Suprapubic skin (tissue), 4 donors: ENCODE data around the gene SPATA33. TPM values are rescaled to one million over a fixed set of nuclear protein-coding genes. Genes with fewer than 3 reads are reported as not detected.

Experiments
- DNase-seq, 2 donors: peaks; one replicate each; pipeline ENCODE4 v3.0.0-alpha.2; 2019; ENCODE audit warnings: low spot score in 2 of 2
- H3K27ac ChIP-seq: fragments of 200-600 bp; sonication (generic); one replicate; pipeline ENCODE4 v1.5.1; 2019
- H3K27me3 ChIP-seq: fragments of 200-600 bp; sonication (generic); one replicate; pipeline ENCODE4 v1.5.1; 2019
- H3K36me3 ChIP-seq: fragments of 200-600 bp; sonication (generic); one replicate; pipeline ENCODE4 v1.5.1; 2019
- H3K4me1 ChIP-seq: fragments of 200-600 bp; sonication (generic); one replicate; pipeline ENCODE4 v1.5.1; 2019
- H3K4me3 ChIP-seq: fragments of 200-600 bp; sonication (generic); one replicate; pipeline ENCODE4 v1.5.1; 2019; ENCODE audit warnings: mild to moderate bottlenecking
- H3K9me3 ChIP-seq: fragments of 200-600 bp; sonication (generic); one replicate; pipeline ENCODE4 v1.5.1; 2019
- EP300 ChIP-seq: sonication (generic); formaldehyde crosslinking; IDR thresholded peaks from one replicate; pipeline ENCODE4 v1.6.1; 2017; ENCODE audit warnings: antibody characterized with exemption
- POLR2A ChIP-seq, 2 donors: fragments of 450-650 bp; IDR thresholded peaks; one replicate each; pipeline ENCODE4 v1.6.1; 2017; ENCODE audit warnings: antibody characterized with exemption in 2 of 2, mild to moderate bottlenecking in 2 of 2, moderate library complexity in 2 of 2
- POLR2AphosphoS5 ChIP-seq, 3 donors: sonication (generic); formaldehyde crosslinking; IDR thresholded peaks; one replicate each; pipeline ENCODE4 v1.6.1; 2017; ENCODE audit warnings: antibody characterized with exemption in 3 of 3
- WGBS: methylation state at CpG from one replicate; pipeline ENCODE4 v1.1.5; 2018; 5-methylcytosine and 5-hydroxymethylcytosine counted together
- total RNA-seq, 4 donors: library from RNA; depleted of rRNA; stranded (reverse); fragments of >200 nt; gene quantifications; one replicate each; pipeline ENCODE4 v1.1.0, GENCODE V29; 2016
- TF ChIP-seq, protein P1 (sequence below), 2 donors: fragments of 200-600 bp in 1 of 2; fragments of 450-650 bp in 1 of 2; sonication (generic) in 1 of 2; IDR thresholded peaks; one replicate each; pipeline ENCODE4 v1.5.1; 2016 to 2019; ENCODE audit warnings: antibody characterized with exemption in 2 of 2, mild to moderate bottlenecking in 1 of 2, moderate library complexity in 1 of 2

SPATA33 gene
- total RNA-seq: 1 to 10 TPM; 3.2 to 9.7 (median 4.4) TPM

DNA sequence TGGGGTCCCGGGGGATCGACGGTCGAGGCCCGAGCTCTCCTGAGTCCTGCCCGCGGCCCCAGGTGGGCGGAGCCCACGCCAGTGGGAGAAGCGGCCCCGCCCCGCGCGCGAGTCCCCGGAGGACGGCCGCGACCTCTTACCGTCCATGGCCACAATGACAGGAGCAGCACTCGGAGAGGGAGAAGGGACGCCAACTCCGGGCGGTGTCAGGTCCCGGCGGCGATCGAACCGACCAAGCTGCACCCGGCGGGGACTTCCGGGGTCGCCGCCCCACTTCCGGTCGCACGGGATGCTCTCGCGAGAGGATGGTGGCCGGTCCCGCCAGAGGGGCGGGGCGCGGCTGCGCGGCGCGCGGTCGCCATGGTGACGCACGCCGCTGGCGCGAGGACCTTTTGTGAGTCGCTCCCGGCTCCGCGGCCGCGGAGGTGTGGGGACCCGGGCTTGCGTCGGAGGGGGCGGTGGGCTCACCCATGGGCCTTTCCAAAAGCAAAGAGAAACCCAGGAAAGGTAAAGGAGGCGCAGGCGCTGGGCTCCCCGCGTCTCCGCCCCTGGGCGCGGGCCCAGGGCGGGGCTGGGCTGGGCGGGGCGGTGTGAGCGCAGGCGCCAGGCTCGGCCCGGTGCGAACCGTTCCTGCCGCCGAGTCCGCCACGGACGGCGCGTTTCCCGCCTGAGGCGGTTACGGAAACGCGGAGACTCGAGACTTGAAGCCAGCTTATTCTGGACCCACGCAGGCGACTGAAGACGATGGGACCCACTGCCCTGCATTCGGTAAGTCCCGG, at the start of gene SPATA33, which contains the start of gene CHMP1A:
SPATA33 (plus strand) TSS at position 395 of the 779 bp plus-strand sequence; CDS start at position 471, 76 bp downstream.
CHMP1A (minus strand) TSS at position 267 of the 779 bp plus-strand sequence; CDS start at position 147, 120 bp downstream.
- TF ChIP-seq POLR2A (IDR thresholded peaks at IDR 0.05) (peak in 1 of 2 donors; percentile 34), EP300 (no peak), POLR2AphosphoS5 (IDR thresholded peaks at IDR 0.05) (peak; percentile 56 to 86 (median 73))
- TF ChIP-seq, protein P1, sequence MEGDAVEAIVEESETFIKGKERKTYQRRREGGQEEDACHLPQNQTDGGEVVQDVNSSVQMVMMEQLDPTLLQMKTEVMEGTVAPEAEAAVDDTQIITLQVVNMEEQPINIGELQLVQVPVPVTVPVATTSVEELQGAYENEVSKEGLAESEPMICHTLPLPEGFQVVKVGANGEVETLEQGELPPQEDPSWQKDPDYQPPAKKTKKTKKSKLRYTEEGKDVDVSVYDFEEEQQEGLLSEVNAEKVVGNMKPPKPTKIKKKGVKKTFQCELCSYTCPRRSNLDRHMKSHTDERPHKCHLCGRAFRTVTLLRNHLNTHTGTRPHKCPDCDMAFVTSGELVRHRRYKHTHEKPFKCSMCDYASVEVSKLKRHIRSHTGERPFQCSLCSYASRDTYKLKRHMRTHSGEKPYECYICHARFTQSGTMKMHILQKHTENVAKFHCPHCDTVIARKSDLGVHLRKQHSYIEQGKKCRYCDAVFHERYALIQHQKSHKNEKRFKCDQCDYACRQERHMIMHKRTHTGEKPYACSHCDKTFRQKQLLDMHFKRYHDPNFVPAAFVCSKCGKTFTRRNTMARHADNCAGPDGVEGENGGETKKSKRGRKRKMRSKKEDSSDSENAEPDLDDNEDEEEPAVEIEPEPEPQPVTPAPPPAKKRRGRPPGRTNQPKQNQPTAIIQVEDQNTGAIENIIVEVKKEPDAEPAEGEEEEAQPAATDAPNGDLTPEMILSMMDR (IDR thresholded peaks at IDR 0.05): no peak
- Histone ChIP-seq H3K27me3 (no peaks in the 10 kb centered on the region), H3K9me3 (no peaks in the 10 kb centered on the region), H3K4me3 (peak within 1 kb of the TSS; percentile 75), H3K36me3 (peaks cover 27% of the 10 kb centered on the region), H3K27ac (peak within 1 kb of the TSS; percentile 68), H3K4me1 (peaks cover 26% of the 10 kb centered on the region)
- DNase-seq: peak; percentile 93 to 94
- 0% methylated on average over 3 of the region's 99 CpGs for WGBS

DNA sequence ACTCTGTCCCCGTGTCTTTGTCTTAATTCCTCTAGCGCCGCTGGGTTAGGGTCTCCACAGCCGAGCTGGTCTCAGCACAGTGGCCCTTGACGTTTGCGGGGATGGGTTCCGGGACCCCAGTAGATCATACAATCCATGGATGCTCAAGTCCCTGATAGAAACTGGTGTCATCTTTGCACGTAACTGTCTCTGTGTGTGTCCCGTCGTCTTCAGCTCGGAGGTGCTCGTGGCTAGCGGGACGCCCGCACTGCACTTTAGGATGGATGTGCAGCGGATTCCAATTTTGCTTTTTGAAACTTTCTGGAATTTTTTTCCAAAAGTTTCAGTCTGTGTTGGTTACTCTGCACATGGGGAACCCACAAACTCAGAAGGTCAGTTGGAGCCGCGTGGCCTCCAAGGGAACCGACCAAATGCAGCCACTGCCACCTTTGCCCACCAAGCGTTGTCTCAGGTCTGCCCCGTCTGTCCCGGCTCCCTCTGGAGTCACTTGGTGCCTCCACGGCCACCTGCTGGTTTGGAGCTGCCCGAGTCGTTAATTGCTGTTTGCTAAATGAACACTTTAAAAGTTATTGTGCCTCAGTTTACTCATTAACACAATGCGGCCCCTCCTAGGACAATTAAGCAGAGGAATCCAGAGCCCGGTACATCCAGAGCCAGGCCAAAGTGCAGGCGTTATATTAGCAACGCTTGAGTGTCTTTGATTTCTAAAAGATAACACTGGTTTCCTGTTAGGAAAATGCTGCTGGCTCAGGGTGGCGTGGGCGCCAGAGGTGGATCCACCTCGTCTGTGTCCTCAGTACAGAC, 49.5 kb upstream of the SPATA33 start:
- TF ChIP-seq, protein P1 (IDR thresholded peaks at IDR 0.05): no peak
- TF ChIP-seq POLR2A (IDR thresholded peaks at IDR 0.05) (no peak), EP300 (no peak), POLR2AphosphoS5 (IDR thresholded peaks at IDR 0.05) (no peak)
- no peak for DNase-seq
- Histone ChIP-seq H3K4me1 (peaks cover 7% of the 10 kb centered on the region), H3K4me3 (no peak overlapping the region), H3K9me3 (no peaks in the 10 kb centered on the region), H3K36me3 (no peaks in the 10 kb centered on the region), H3K27ac (no peak overlapping the region), H3K27me3 (peaks cover 9% of the 10 kb centered on the region)
- 83% methylated on average over 28 of the region's 32 CpGs for WGBS

DNA sequence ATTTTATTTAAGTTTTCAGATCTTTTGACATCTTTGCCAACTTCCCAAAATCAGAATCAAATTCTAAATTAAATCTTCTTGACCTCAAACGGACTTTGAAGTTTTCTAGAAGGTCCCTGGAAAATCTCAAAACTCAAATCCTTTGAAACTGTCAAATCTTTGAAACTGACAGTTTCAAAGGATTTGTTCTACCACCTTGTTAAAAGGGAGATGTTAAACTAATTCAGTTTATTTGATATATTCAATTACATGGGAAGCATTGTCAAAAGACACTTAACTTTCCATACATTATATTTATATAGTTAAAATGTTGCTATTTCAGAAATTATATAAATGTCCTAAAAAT, 47.6 kb upstream of the SPATA33 start:
- 83% methylated on average over 1 of the region's 1 CpG for WGBS
- H3K36me3 ChIP-seq: no peaks in the 10 kb centered on the region
- peaks cover 5% of the 10 kb centered on the region for H3K4me1 ChIP-seq
- no peak for DNase-seq
- no peak for TF ChIP-seq POLR2AphosphoS5 (IDR thresholded peaks at IDR 0.05)
- TF ChIP-seq EP300: no peak
- TF ChIP-seq, protein P1 (IDR thresholded peaks at IDR 0.05): no peak
- TF ChIP-seq POLR2A (IDR thresholded peaks at IDR 0.05): no peak
- H3K27me3 ChIP-seq: peaks cover 7% of the 10 kb centered on the region
- H3K4me3 ChIP-seq: no peak overlapping the region
- H3K27ac ChIP-seq: no peak overlapping the region
- no peaks in the 10 kb centered on the region for H3K9me3 ChIP-seq

DNA sequence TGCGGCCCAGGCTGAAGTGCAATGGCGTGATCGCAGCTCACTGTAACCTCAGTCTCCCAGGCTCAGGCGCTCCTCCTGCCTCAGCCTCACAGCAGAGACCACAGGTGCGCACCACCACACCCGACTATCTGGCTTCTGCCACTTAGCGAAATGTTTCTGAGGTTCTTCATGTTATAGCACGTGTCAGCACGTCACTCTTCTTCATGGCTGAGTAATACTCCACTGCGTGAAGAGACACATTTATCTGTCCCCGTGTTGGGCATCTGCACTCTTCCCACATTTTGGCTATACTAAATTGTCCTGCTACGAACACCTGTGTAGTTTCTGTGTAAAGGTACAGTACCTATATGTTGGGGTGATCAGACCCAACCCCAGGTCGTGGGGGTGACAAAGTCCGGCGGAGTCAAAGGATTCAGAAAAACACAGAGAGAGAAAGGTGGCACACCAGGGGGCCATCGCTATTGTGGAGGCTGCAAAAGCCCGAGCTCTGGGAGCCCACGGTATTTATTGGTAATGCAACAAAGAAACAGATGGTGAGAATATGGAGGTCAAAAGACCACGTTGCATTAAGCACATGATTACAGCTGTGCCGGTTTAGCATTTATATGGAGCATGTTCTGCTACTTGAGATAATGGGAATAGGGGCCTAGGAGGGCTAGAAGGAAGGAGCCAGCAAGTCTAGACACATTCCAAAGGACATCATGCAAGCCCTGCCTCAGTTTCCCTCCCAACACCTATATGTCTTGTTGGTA, 45.0 kb upstream of the SPATA33 start:
- 82% methylated on average over 20 of the region's 20 CpGs for WGBS
- TF ChIP-seq EP300 (no peak), POLR2AphosphoS5 (IDR thresholded peaks at IDR 0.05) (no peak), POLR2A (IDR thresholded peaks at IDR 0.05) (no peak)
- TF ChIP-seq, protein P1 (IDR thresholded peaks at IDR 0.05): no peak

More for the DNA sequence above, 45.0 kb upstream of the SPATA33 start:
- Histone ChIP-seq H3K27ac (no peak overlapping the region), H3K9me3 (no peaks in the 10 kb centered on the region), H3K4me1 (peaks cover 7% of the 10 kb centered on the region), H3K36me3 (no peaks in the 10 kb centered on the region), H3K27me3 (peaks cover 9% of the 10 kb centered on the region), H3K4me3 (no peak overlapping the region)
- DNase-seq: no peak
